HEK293 (cell line): ENCODE results near the gene MAP4K4.
A peak's percentile ranks its signal among the peaks of the same experiment; 100 is the strongest.

ENCODE experiments used
- CTCF ChIA-PET: fragments of 350-600 bp; formaldehyde crosslinking; extraction: SDS; loops from one replicate; lab custom pipeline; 2021; ENCODE audit warnings: antibody characterized with exemption; lab: Yijun Ruan, JAX
- POLR2A ChIA-PET: fragments of 300-600 bp; formaldehyde crosslinking; extraction: SDS; loops from one replicate; lab custom pipeline; 2020; ENCODE audit warnings: antibody characterized with exemption, inconsistent platforms; lab: Yijun Ruan, JAX
- H3K27ac ChIP-seq: fragments of 200-500 bp; sonication (Bioruptor generic); 2 replicates; pipeline ENCODE4 v1.5.1; 2014; ENCODE audit warnings: low read depth, low read length, control low read depth, inconsistent platforms; ENCODE audit errors: extremely low read depth
- H3K36me3 ChIP-seq, 2 experiments: fragments of 200-500 bp in 1 of 2; sonication (Bioruptor generic) in 1 of 2; 1 replicate in 1 of 2; 2 replicates in 1 of 2; pipeline ENCODE4 v1.5.1; 2014 to 2017; ENCODE audit warnings: inconsistent platforms in 2 of 2, low read length in 2 of 2; ENCODE audit not compliant: control insufficient read depth in 2 of 2, insufficient read depth in 1 of 2
- H3K4me1 ChIP-seq: fragments of 200-500 bp; sonication (Bioruptor generic); 2 replicates; pipeline ENCODE4 v1.5.1; 2014; ENCODE audit warnings: mild to moderate bottlenecking, low read length, inconsistent platforms; ENCODE audit not compliant: control insufficient read depth, insufficient read depth
- H3K4me3 ChIP-seq: 2 replicates; pipeline ENCODE4 v1.5.1; 2011; ENCODE audit warnings: low read depth, mild to moderate bottlenecking, control low read depth, low read length, moderate library complexity
- H3K9me3 ChIP-seq: fragments of 200-500 bp; sonication (Bioruptor generic); 2 replicates; pipeline ENCODE4 v1.5.1; 2014; ENCODE audit warnings: low read depth, low read length, inconsistent platforms; ENCODE audit not compliant: control insufficient read depth, insufficient read depth
- KLF17 ChIP-seq: fragments of 450-650 bp; formaldehyde crosslinking; IDR thresholded peaks from 2 replicates; pipeline ENCODE4 v1.5.1; 2016; ENCODE audit warnings: missing biosample characterization, missing genetic modification characterization
- SETDB1 ChIP-seq: IDR thresholded peaks from one replicate; pipeline ENCODE4 v1.6.1; 2017; ENCODE audit warnings: mild to moderate bottlenecking, low read length, moderate library complexity, mixed read lengths; ENCODE audit not compliant: insufficient read length
- TCF7L2 ChIP-seq: IDR thresholded peaks from 2 replicates; pipeline ENCODE4 v1.6.1; 2011; ENCODE audit warnings: low read depth, mild to moderate bottlenecking, inconsistent platforms, low read length, moderate library complexity, borderline replicate concordance
- ZNF10 ChIP-seq: fragments of 450-650 bp; formaldehyde crosslinking; IDR thresholded peaks from 2 replicates; pipeline ENCODE4 v1.5.1; 2017; ENCODE audit warnings: missing biosample characterization, missing genetic modification characterization
- ZNF169 ChIP-seq: fragments of 450-650 bp; formaldehyde crosslinking; IDR thresholded peaks from 2 replicates; pipeline ENCODE4 v1.5.1; 2016; ENCODE audit warnings: missing biosample characterization, missing genetic modification characterization
- ZNF221 ChIP-seq: fragments of 450-650 bp; formaldehyde crosslinking; IDR thresholded peaks from 2 replicates; pipeline ENCODE4 v1.5.1; 2017; ENCODE audit warnings: missing biosample characterization, missing genetic modification characterization, borderline replicate concordance
- ZNF302 ChIP-seq: fragments of 450-650 bp; formaldehyde crosslinking; IDR thresholded peaks from 2 replicates; pipeline ENCODE4 v1.5.1; 2016; ENCODE audit warnings: missing biosample characterization, missing genetic modification characterization, low read depth
- ZNF433 ChIP-seq: fragments of 450-650 bp; formaldehyde crosslinking; IDR thresholded peaks from 2 replicates; pipeline ENCODE4 v1.5.1; 2016; ENCODE audit warnings: missing biosample characterization, missing genetic modification characterization, low read depth
- ZNF521 ChIP-seq: fragments of 450-650 bp; formaldehyde crosslinking; IDR thresholded peaks from 2 replicates; pipeline ENCODE4 v1.5.1; 2017; ENCODE audit warnings: missing biosample characterization, mild to moderate bottlenecking, missing genetic modification characterization
- ZNF530 ChIP-seq: fragments of 450-650 bp; formaldehyde crosslinking; IDR thresholded peaks from 2 replicates; pipeline ENCODE4 v1.5.1; 2016; ENCODE audit warnings: low read depth, missing biosample characterization, missing genetic modification characterization
- ZNF548 ChIP-seq: fragments of 450-650 bp; formaldehyde crosslinking; IDR thresholded peaks from 2 replicates; pipeline ENCODE4 v1.5.1; 2016; ENCODE audit warnings: missing biosample characterization, missing genetic modification characterization
- ZNF549 ChIP-seq: fragments of 450-650 bp; IDR thresholded peaks from 2 replicates; pipeline ENCODE4 v1.5.1; 2018; ENCODE audit warnings: missing biosample characterization, missing genetic modification characterization, mild to moderate bottlenecking, inconsistent platforms, moderate library complexity
- ZNF561 ChIP-seq: fragments of 450-650 bp; IDR thresholded peaks from 2 replicates; pipeline ENCODE4 v1.5.1; 2018; ENCODE audit warnings: missing biosample characterization, missing genetic modification characterization, borderline replicate concordance
- ZNF585B ChIP-seq: fragments of 450-650 bp; formaldehyde crosslinking; IDR thresholded peaks from 2 replicates; pipeline ENCODE4 v1.5.1; 2016; ENCODE audit warnings: missing biosample characterization, missing genetic modification characterization
- ZNF600 ChIP-seq: fragments of 450-650 bp; formaldehyde crosslinking; IDR thresholded peaks from 2 replicates; pipeline ENCODE4 v1.5.1; 2016; ENCODE audit warnings: missing biosample characterization, missing genetic modification characterization
- ZNF830 ChIP-seq: fragments of 450-650 bp; IDR thresholded peaks from 2 replicates; pipeline ENCODE4 v1.5.0; 2018; ENCODE audit warnings: missing biosample characterization, missing genetic modification characterization, low read depth, mild to moderate bottlenecking, moderate library complexity

MAP4K4 gene

GRCh38 chr2:101901241-101901640 is 203.7 kb downstream of the MAP4K4 start (continued):
- TF ChIP-seq ZNF830 (no peak), ZNF433 (tag by site-specific recombination) (no peak), ZNF530 (tag by site-specific recombination) (no peak)

GRCh38 chr2:101902169-101902568 is 204.7 kb downstream of the MAP4K4 start:
- ChIA-PET CTCF (no interaction called here), POLR2A (no interaction called here)
- 0 out of 2 replicates have a peak, but pooled peaks have one; percentile 16 for TF ChIP-seq ZNF10 (tag by site-specific recombination)
- no peak for TF ChIP-seq ZNF521 (tag by site-specific recombination)
- TF ChIP-seq ZNF548: peak; percentile 66
- TF ChIP-seq TCF7L2: no peak
- Histone ChIP-seq H3K4me3 (no peak overlapping the region), H3K27ac (no peak overlapping the region), H3K36me3 (peaks cover 0 to 12% of the 10 kb centered on the region in 2 experiments; a peak in 1 of 3 replicates), H3K9me3 (no peaks in the 10 kb centered on the region), H3K4me1 (no peaks in the 10 kb centered on the region)

GRCh38 chr2:101904916-101905315 is 207.4 kb downstream of the MAP4K4 start:
- CTCF ChIA-PET: interaction anchor here (0.5 to 1.6 kb wide), 3 partner anchors 21 to 173 kb away, joined by 4 to 6 read pairs (median 5); no protein-coding TSS in a partner anchor
- H3K4me3 ChIP-seq: no peak overlapping the region
- no peaks in the 10 kb centered on the region for H3K36me3 ChIP-seq
- TF ChIP-seq ZNF221: no peak
- H3K27ac ChIP-seq: no peak overlapping the region
- H3K4me1 ChIP-seq: no peaks in the 10 kb centered on the region
- H3K9me3 ChIP-seq: no peaks in the 10 kb centered on the region
- POLR2A ChIA-PET: no interaction called here

GRCh38 chr2:101905746-101906336 is 208.3 kb downstream of the MAP4K4 start:
- Histone ChIP-seq H3K27ac (no peak overlapping the region), H3K36me3 (no peaks in the 10 kb centered on the region), H3K4me1 (no peaks in the 10 kb centered on the region), H3K4me3 (no peak overlapping the region), H3K9me3 (no peaks in the 10 kb centered on the region)
- ChIA-PET CTCF (interaction anchor here (1.6 kb wide), 1 partner anchor 22 kb away, joined by 6 read pairs; no protein-coding TSS in a partner anchor), POLR2A (no interaction called here)
- TF ChIP-seq ZNF600 (tag by site-specific recombination) (no peak), ZNF585B (tag by site-specific recombination) (no peak), SETDB1 (peak; percentile 16), ZNF549 (no peak), ZNF169 (tag by site-specific recombination) (no peak)

- TF ChIP-seq KLF17 (tag by site-specific recombination): no peak
- no peak for TF ChIP-seq ZNF302
- TF ChIP-seq ZNF561: no peak
- peak; percentile 87 for TF ChIP-seq SETDB1
- POLR2A ChIA-PET: no interaction called here
Measured at GRCh38 chr2:101909760-101910159, 212.3 kb downstream of the MAP4K4 start.

More at GRCh38 chr2:101909760-101910159, 212.3 kb downstream of the MAP4K4 start:
- H3K27ac ChIP-seq: no peak overlapping the region
- no peaks in the 10 kb centered on the region for H3K4me1 ChIP-seq
- no peaks in the 10 kb centered on the region for H3K9me3 ChIP-seq
- no peaks in the 10 kb centered on the region for H3K36me3 ChIP-seq
- H3K4me3 ChIP-seq: no peak overlapping the region
- CTCF ChIA-PET: no interaction called here
